ENCODE data around the gene BCAS3.

The BCAS3 gene

DNA sequence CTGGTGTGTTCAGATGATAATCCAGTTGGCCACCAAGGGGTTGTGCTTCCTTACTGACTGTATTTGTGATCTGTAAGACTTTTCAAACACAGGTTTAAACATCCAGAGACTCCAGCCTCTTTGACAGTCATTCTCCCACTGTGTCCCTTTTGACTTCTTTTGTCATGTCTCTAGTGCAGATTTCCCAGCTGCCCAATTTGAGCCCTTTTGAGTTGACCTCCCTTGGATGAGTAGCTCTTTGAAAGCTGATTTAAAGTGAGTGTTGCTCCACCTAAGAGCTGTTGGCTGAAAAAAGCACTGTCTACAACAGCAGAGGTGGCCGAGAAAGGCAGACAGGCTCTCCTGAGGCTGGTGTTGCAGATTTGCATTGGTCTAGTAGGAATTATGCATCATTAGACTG, 533.6 kb downstream of the BCAS3 start:
- DNase-seq, result no peak

DNA sequence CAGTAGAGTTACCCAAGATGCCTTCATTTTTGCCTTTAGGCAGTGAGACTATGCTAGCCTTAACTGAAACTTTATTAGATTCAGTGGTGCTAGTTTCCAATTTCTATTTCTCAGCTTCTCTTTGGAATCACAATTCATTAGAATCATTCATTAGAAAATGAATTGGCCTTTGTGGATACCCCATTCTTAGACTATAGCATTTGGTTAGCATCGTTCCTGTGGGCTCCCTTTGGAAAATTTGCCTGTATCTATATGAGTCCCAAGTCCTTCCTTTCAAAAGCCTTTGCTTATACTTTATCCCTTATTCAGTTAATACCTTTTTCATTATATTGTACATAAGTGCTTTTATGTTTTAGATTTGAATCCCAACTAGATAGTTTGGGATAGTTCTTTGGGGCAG, 535.0 kb downstream of the BCAS3 start:
- no peak for DNase-seq

DNA sequence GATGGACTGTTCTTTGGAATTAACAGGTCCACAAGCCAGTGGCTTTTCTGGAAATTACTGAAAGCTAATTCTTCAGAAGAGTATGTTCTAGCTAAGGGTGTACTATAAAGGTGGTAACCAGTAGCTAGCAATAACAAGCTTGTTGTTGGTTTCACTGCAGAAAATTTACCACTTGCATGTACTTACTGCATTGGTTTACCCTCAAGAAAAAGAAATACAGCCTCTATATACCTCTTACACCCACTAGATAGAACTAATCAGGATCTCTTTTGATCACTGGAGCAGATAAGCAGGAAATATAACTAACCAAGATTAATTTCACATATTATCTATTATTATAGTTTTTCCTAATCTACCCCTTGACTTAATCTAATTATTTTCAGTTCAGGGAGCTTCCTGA, 537.1 kb downstream of the BCAS3 start:
- no peak for DNase-seq

DNA sequence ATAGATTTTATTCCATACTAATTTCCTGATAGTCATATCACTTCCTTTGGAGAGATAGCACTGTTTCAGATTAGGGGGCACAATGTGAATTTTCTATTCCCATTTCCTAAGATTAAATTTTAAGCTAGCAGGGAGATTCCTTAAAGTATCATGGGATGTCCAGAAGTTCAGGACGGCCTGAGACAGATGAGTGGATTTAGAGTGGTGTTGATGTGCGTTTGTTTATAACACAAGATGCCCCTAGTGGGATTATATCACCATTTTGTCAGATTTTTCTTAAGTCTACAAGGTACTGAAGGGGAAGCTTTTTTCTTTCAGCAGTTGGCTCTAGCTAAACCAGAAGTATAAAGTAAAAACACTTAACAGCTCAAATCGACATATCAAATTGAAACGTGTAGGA, 538.4 kb downstream of the BCAS3 start:
- DNase-seq, result no peak

DNA sequence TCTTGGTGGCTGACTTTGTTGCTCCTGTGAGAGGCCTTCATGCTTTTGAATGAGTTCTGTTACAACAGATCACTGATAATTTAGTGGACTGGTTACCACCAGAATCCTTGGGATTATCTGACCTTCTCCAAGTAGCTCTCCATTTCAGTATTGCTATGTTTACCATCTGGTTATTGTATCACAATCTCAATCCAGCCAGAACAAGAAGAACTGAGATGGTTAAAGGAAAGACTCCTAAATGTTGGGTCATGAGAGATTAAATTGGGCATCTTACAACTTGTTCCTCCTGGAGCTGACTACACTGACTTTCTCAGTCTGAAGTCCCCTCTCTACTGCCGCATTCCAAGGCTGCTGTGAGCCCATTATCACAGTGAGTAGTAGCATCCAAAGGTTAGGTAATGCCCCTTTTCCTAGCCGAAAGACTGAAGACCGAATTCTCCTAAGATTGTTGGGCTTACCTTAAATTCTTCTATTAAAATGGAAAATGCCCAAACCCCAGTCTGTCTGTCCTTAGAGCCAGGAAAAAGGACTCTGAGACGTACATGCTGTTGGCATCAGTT, 540.3 kb downstream of the BCAS3 start:
- DNase-seq, result no peak

DNA sequence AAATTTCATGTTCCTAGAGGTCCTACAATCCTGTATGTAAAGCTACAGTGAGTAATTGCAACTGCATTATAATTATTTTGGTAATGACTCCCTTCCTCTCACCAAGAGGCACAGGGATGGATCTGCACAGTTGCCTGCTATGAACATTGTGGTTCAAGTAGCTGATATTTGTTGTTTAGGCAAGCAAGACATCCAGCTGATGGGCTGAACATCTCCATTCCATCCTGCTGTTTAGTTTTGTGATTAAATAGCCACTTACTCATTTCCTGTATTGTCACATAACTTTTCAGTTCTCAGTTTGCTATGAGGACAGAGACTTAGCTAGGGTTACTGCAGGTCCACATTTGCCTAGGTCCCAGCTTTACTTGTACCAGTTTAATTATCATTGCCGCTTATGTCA, 540.8 kb downstream of the BCAS3 start:
- no peak for DNase-seq

DNA sequence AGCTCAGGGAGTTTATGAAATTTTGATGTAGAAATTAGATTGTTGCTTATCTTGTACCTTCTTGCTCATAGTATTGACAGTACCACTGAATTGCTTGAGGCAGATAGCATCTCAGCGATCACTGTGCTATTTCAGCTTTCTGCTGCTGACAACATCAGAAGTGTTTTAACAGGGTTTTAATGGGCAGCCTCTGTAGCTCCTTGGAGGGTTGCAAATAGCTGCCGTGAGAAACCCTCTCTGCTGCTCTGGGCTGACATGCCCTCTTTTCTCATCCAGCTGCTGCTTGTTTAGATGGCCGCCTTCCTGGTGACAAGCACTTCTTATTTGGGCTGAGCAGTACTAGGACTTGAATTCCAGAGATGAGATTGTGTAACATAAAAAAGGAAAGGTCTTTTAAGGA, 541.8 kb downstream of the BCAS3 start:
- no peak for DNase-seq

DNA sequence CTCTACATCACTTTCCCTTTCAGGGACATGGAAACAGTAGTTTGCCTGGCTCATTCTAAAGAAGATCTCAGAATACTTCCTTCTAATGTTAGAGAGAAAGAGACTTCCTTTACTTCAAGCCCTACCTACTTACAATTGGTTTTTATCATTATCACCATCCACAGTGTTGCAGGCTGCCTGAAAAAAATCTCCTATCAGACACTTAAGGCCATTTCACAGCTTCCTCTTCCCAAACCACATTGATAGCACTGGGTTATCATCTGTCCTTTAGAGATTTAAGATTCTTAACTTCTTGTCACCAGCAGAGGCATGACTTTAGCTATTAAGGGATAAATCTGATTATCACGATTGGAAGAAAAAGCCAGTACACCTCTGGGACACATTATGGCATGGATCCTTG, 543.5 kb downstream of the BCAS3 start:
- DNase-seq, result no peak

DNA sequence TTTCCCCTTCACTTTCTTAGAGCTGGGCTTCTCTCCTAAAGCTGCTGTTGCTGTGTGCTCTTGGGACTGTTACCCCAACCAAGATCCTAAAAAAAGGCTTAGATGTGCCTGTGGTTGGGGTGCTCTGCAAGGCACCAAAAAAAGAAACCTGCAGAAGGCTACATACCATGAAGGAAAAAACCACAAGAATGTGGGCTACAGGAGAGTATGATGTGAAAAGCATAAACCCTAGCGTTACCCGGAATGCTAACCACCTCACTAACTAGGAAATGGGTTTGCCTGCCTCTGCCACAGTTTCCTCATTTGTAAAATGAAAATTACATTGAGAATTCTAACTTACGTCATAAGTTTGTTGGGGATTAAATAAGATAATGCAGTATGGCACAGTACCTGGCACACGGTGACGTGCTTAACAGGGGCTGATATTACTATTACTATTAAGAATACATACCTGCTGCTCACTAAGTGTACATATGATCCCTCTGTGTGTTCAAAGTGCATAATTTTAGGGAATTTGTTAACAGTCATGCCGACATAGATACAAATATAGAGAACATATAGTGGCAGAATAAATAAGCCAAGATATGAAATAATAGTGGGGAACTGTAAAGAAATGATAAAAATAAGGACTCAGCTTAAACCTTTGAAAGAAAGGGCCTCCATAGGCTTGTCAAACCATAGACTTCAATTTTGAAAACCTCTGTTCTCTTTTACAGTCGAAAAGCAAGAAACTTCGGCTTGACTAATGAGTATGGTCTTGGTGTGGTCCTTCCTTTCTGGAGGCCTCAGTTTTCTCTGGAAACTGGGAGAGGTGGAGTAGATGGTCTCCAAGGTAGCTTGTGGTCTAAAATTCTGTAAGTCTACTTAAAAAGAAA, 544.2 kb downstream of the BCAS3 start:
- no peak for DNase-seq

DNA sequence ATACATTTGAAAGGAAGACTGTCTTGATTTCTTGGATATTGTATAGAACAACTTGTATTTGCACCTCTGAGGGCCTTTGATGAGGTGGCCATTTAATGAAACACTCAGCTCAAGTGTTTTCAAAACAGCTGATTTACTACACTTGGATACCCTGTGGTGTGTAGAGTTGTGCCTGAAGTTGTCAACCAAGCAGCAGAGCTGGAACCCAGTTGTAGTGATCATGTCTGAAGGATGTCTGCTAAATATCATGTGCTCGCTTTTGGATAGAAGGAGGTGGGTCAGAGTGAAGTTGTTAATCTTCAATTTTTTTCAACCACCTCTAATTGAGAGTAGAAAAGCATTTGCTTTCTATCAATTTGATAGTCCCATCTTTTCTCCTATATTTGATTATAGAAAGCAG, 546.1 kb downstream of the BCAS3 start:
- DNase-seq, result no peak

DNA sequence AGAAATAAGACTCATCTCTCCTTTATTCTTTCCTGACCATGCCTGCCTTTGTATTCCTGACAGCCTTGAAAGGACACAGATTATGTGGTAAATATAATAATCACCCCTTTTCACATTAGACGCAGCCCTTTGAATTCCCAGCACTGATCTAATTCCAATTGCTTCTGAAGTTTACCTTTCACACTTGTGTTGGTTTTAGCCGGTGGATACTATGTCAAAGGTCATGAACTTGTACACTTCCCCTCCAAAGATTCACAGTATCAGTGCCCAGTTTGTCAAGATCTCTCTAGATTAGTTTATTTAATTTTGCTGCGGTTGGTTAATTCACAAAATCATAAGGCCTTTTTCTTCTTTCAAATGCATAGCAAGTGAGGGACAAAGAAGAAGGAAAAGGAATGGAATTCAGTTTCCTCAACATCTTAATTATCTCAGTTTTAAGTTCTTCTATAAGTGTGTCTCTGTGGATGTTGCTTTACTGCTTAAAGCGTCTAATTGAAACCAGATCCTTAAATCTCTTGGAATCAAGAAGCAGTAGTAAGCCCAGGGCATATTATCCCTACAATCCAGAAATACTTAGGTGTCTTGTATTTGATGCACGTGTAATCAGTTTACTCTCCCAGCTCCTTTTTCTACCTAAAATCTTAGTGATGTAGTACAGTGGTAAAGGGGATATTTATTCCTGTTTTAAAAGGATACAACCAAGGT, 547.7 kb downstream of the BCAS3 start:
- DNase-seq, result no peak

DNA sequence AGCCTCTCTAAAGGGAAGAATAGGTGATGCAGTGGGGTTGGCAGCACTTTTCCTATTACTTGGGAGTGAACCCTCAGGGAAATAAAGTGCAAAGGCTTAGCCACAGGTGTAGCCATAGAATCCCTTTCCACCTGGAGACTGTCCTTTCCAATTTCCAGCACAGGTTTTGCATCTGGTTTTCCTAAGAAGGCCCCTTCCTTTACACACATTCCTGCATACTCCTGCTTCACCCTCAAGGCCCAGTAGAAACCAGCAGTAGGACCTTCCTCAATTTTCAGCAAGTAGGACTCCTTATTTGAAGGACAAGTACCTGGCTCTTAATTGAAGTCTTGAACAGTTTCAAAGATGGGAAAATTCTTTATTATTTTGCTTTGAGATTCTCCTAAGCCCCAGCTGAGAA, 550.2 kb downstream of the BCAS3 start:
- DNase-seq, result no peak

DNA sequence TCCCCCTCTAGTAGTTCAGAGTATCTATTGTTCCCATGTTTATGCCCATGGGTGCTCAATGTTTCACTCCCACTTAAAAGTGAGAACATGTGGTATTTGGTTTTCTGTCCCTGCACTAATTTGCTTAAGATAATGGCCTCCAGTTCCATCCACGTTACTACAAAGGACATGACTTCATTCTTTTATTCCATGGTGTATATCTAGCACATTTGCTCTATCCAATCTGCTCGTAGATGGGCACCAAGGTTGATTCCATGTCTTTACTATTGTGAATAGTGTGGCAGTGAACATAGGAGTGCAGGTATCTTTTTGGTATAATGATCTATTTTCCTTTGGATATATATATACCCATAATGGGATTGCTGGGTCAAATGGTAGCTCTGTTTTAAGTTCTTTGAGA, 552.8 kb downstream of the BCAS3 start:
- DNase-seq, result no peak

DNA sequence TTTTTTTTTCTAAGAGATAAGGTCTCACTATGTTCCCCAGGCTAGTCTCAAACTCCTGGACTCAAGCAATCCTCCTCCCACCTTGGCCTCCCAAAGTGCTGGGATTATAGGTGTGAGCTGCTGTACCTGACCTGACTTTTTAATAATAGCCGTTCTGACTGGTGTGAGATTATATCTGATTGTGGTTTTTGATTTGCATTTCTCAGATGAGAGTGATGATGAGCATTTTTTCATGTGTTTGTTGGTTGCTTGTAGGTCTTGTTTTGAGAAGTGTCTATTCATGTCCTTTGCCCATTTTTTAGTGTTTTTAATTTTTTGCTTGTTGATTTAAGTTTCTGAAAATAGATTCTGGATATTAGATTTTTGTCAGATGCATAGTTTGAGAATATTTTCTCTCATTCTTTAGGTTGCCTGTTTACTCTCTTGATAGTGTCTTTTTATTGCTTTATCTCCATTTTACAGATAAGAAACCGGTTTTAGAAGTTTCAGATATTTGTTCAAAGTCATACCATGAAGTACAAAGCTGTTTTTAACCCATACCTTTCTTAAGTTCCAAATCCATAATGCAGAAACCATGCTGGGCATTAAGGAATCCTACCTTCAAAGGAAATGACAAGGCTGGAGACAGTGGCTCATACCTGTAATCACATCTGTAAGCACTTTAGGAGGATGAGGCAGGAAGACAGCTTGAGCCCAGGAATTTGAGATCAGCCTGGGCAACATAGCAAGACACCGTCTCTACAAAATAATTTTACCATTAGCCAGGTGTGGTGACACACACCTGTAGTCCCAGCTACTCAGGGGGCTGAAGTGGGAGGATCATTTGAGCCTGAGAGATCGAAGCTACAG, 553.5 kb downstream of the BCAS3 start:
- DNase-seq, result no peak

DNA sequence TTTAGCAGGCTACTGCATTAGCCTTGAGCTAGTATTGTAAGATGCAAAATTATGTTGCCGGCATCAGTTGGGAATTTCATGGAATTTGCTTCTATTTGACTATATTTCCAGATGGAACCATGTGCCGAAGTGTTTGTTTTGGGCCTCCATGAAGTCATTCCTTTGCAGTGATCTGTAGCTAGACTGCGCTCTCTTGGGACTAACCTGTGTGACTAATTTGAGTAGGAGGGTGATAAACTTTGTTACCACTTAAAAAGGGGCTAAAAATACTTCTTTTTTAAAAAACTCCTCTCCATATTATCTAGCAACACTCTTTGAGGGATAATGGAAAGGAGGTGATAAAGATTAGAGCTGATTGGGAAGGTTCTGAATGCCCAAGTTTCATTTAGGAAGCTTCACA, 555.2 kb downstream of the BCAS3 start:
- DNase-seq, result no peak

DNA sequence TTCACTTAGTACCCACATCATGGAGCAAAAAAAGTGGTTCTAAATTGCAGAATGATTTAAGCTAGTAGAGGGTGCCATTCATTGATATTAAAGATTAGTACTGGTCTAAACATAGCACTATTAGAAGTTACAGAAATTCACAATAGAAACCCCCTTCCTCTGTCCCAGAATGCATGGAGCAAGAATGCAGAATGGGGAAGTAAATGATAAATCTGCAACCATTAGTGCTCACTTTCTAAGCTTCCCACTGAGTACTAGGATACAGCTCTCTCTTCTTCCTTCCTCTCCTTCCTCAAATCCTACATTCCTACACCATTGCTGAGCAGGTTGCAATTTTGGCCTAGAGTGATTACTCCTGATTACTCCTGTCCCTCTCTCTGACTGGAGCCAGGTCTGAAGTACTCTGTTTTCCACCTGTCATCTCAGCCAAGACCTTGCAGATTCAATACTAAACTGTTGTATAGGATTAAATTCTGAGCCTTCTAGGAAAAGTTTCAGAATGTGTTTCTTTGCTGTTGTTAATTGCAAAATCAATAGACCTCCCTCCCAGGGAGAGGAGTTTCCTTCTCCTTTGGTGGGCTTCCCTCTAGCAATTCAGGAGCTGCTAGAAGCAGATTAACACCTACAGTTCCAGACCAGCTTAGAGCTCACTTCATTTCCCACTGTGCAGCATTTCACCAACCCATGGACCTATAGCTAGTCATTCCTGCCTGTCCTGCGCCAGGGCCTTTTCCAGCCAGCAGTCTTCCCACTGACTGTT, 556.5 kb downstream of the BCAS3 start:
- no peak for DNase-seq

DNA sequence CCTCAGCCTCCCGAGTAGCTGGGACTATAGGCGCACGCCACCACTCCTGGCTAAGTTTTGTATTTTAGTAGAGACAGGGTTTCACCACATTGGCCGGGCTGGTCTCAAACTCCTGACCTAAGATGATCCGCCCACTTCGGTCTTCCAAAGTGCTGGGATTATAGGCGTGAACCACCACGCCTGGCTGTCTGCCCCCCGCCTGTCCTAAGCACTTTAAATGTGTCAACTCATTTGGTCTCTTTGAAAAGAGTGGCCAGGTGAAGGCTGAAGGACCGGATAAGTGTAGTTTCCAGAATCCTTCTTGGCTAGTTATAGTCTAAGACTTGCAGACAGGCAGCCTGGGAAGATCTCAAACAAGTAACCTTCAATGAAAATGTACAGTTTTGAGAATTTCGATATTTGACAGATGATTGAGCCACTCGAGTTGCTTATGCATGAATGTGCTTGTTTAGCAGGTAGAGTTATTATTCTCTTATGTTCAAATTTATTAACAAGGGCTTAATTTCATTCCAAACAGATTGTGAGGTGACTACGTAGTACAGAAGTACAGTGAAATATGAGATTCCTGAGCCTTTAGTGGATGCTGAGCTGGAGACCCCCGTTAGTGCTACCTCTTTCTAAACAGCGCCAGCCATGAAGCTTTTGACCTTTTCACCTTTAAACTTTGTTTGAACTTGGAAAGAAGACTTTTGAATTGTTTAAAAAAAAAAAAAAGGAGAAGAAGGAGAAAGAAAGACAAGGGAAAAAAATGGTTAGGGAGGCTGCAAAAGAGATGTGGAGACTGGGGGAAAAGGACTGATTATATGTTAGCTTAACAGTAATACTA, 557.6 kb downstream of the BCAS3 start:
- no peak for DNase-seq

DNA sequence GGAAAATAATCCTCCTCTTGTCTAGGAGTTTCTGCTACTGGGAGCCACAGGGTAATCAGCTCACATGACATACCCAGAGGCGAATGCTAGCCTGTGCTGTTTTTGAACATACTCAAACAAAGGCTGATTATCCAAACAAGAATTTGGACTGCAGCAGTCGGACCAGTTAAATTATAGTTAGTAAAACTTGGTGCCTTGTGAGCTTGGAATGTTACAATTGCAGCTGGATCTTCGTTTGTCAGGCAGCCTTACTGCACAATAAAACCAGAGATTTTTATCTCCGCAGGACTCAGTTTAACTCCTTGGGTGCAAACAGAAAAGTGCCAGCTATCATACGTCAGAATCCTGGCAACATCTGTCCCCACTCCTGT, 558.2 kb downstream of the BCAS3 start:
- no peak for DNase-seq

DNA sequence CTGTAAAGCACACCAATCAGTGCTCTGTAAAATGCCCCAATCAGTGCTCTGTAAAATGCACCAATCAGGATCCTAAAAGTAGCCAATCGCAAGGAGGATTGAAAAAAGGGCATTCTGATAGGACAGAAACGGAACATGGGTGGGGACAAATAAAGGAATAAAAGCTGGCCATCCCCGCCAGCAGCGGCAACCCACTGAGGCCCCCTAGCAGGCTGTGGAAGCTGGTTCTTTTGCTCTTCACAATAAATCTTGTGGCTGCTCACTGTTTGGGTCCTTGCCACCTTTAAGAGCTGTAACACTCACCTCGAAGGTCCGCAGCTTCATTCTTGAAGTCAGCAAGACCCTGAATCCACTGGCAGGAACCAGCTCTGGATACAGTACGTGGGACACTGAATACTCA, 559.6 kb downstream of the BCAS3 start:
- no peak for DNase-seq

DNA sequence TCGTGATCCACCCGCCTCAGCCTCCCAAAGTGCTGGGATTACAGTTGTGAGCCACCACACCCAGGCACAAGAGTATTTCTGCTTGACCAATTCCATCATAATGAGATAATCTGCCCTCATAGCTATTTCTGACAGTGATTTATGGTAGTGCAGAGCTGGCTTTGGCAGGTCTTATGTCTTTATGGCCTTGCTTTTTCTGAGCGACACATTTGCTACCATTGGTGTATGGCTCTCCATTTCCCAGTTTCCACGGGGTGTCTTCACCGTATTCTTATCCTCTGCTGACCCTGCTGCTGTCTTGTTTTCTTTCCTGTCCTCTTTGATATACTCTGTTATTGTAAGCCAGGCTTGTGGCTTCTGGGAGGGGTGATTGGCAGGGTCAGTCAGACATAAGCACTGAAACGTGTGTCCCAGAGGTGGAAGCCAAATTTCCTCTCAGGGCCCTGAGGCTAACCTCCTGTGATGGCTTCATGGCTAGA, 560.8 kb downstream of the BCAS3 start:
- DNase-seq, result no peak

DNA sequence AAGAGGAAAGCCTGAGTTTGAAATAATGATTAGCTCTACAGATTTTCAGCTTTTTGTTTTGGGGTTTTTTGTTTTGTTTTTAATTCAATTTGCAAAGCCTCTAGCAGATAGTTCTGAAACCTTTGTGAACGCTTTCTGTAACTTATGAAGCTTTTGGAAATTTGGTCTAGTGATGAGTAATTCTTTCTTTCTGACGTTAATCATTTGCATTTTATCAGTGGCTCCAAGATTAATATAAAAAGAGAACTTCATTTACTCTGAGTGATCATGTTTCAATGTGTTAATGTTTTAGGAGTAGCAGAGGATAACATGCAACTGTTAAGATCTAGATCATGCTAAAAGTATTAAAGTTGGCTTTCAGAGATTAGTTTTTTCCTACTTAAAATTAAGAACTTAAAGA, 561.7 kb downstream of the BCAS3 start:
- no peak for DNase-seq

DNA sequence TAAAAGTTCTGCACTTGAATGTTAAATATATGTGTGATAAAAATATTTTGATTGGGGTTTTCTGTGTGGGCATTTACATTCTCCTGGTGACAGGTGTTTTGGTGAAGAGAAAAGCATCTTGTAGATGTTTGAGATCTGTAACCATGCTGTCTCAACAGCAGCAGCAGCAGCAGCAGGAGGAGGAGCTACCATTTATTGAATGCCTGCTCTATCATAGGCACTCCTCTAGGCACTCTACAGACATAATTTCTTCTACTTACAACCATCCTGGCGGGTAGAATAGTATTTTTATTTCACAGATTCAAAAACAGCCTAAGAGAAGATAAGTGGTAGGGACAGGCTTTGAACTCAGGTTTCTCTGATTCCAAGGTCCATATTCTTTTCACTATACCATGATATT, 562.3 kb downstream of the BCAS3 start:
- no peak for DNase-seq

All from activated gamma-delta T cell treated with Interleukin-2 at 50 U/mL for 16 hours (primary cell).